GM12878 (cell line): ENCODE data around the gene KRTAP10-8. TPM values are rescaled to one million over a fixed set of nuclear protein-coding genes. Genes with fewer than 3 reads are reported as not detected.

Experiments used
- ATAC-seq: fragments of 200-7000 bp; cut with Tn5 transposase; 3 replicates; pipeline ENCODE4 v1.9.1; 2020; ENCODE audit warnings: mild to moderate bottlenecking, moderate library complexity
- BruUV-seq: library from RNA; stranded (reverse); fragments of 400-500 nt; replicated peaks from 2 replicates; lab custom pipeline; 2021; lab: Mats Ljungman, UMichigan
- CTCF ChIA-PET: fragments of 300-600 bp; sonication (Branson Sonifier 250); formaldehyde crosslinking; extraction: SDS; loops from one replicate; lab custom pipeline; 2021; ENCODE audit warnings: inconsistent platforms; lab: Yijun Ruan, JAX
- POLR2A ChIA-PET: fragments of 350-600 bp; formaldehyde crosslinking; extraction: SDS; loops from one replicate; lab custom pipeline; 2021; ENCODE audit warnings: inconsistent platforms; lab: Charles Lee
- RAD21 ChIA-PET: fragments of 300-600 bp; sonication (Branson Sonifier 250); formaldehyde crosslinking; loops from one replicate; lab custom pipeline; 2023; ENCODE audit warnings: antibody characterized with exemption; ENCODE audit not compliant: unreplicated experiment; lab: Charles Lee
- SMC1A ChIA-PET: fragments of 300-600 bp; sonication (Branson Sonifier 250); formaldehyde crosslinking; loops from one replicate; lab custom pipeline; 2023; ENCODE audit not compliant: unreplicated experiment, uncharacterized antibody; lab: Charles Lee
- DNase-seq: peaks from one replicate; pipeline ENCODE4 v3.0.0-alpha.2; 2011; ENCODE audit warnings: low read depth, low spot score
- FAIRE-seq: peaks from 3 replicates; lab custom pipeline; 2011; peaks lifted over from hg19 to GRCh38; lab: Jason Lieb, UNC
- H2AFZ ChIP-seq: 2 replicates; pipeline ENCODE4 v1.6.0; 2011; ENCODE audit warnings: low read depth, low read length, control low read depth; ENCODE audit not compliant: control insufficient read depth
- H3K27ac ChIP-seq: 2 replicates; pipeline ENCODE4 v1.5.1; 2011; ENCODE audit warnings: control low read depth; ENCODE audit not compliant: control insufficient read depth, insufficient read depth
- H3K27me3 ChIP-seq, 2 experiments: replicated peaks in 1 of 2; 2 replicates each; pipeline versions ENCODE4 v1.6.0 to v1.6.1; 2011; ENCODE audit warnings: low read length in 1 of 2; ENCODE audit not compliant: control insufficient read depth in 2 of 2, insufficient read depth in 2 of 2
- H3K36me3 ChIP-seq, 2 experiments: 2 replicates each; pipeline ENCODE4 v1.5.1; 2011; ENCODE audit warnings: low read length in 1 of 2; ENCODE audit not compliant: control insufficient read depth in 2 of 2, insufficient read depth in 2 of 2
- H3K4me1 ChIP-seq: 2 replicates; pipeline ENCODE4 v1.6.1; 2011; ENCODE audit warnings: mild to moderate bottlenecking, low read length, moderate library complexity, mixed read lengths; ENCODE audit not compliant: control insufficient read depth, insufficient read depth
- H3K4me2 ChIP-seq: 2 replicates; pipeline ENCODE4 v1.6.0; 2011; ENCODE audit warnings: control low read depth; ENCODE audit not compliant: control insufficient read depth, insufficient read depth
- H3K4me3 ChIP-seq: fragments of 200-600 bp; sonication (generic); 2 replicates; pipeline ENCODE4 v1.5.1; 2016
- H3K79me2 ChIP-seq: 2 replicates; pipeline ENCODE4 v1.6.0; 2011; ENCODE audit warnings: low read length; ENCODE audit not compliant: control insufficient read depth, insufficient read depth
- H3K9ac ChIP-seq: 2 replicates; pipeline ENCODE4 v1.8.0; 2011; ENCODE audit warnings: low read length, control low read depth, mixed read lengths; ENCODE audit not compliant: control insufficient read depth, insufficient read depth
- H3K9me3 ChIP-seq: replicated peaks from 3 replicates; pipeline ENCODE4 v1.5.1; 2011; ENCODE audit warnings: mild to moderate bottlenecking, low read length; ENCODE audit not compliant: control insufficient read depth, insufficient read depth
- H4K20me1 ChIP-seq: 2 replicates; pipeline ENCODE4 v1.6.0; 2011; ENCODE audit not compliant: control insufficient read depth, insufficient read depth
- BCLAF1 ChIP-seq: fragments of 450-650 bp; IDR thresholded peaks from 2 replicates; pipeline ENCODE4 v1.6.1; 2017; ENCODE audit warnings: antibody characterized with exemption, mild to moderate bottlenecking, moderate library complexity
- CBFB ChIP-seq: IDR thresholded peaks from 2 replicates; pipeline ENCODE4 v1.6.1; 2016; ENCODE audit warnings: antibody characterized with exemption, low read depth
- E2F8 ChIP-seq: fragments of 450-650 bp; IDR thresholded peaks from 2 replicates; pipeline ENCODE4 v1.6.1; 2018; ENCODE audit warnings: mild to moderate bottlenecking, low read depth, moderate library complexity; ENCODE audit not compliant: partially characterized antibody
- ELK1 ChIP-seq: IDR thresholded peaks from 2 replicates; pipeline ENCODE4 v1.6.1; 2012; ENCODE audit warnings: low read depth, low read length, improper control_type of control experiment
- MTA2 ChIP-seq: fragments of 450-650 bp; IDR thresholded peaks from 2 replicates; pipeline ENCODE4 v1.6.1; 2016; ENCODE audit warnings: low read depth, mild to moderate bottlenecking, moderate library complexity
- PRDM15 ChIP-seq: fragments of 450-650 bp; formaldehyde crosslinking; IDR thresholded peaks from 2 replicates; pipeline ENCODE4 v1.4.0; 2020; ENCODE audit warnings: mild to moderate bottlenecking, moderate library complexity
- SMARCA5 ChIP-seq: fragments of 450-650 bp; IDR thresholded peaks from 2 replicates; pipeline ENCODE4 v1.6.1; 2017; ENCODE audit warnings: mild to moderate bottlenecking
- STAT3 ChIP-seq: IDR thresholded peaks from 2 replicates; pipeline ENCODE4 v1.6.1; 2011; ENCODE audit warnings: low read depth, low read length, improper control_type of control experiment
- ZBTB11 ChIP-seq: fragments of 450-650 bp; formaldehyde crosslinking; IDR thresholded peaks from 2 replicates; pipeline ENCODE4 v1.5.0; 2022; ENCODE audit warnings: mild to moderate bottlenecking, missing genetic modification characterization
- ZNF384 ChIP-seq: IDR thresholded peaks from 2 replicates; pipeline ENCODE4 v1.6.1; 2012; ENCODE audit warnings: low read depth, mild to moderate bottlenecking, low read length, improper control_type of control experiment, borderline replicate concordance
- WGBS: methylation state at CpG from one replicate; pipeline ENCODE4 v1.1.6; 2016; ENCODE audit warnings: low lambda C conversion rate; ENCODE audit not compliant: insufficient replicate concordance, insufficient coverage; ENCODE audit errors: missing lambda C conversion rate; 5-methylcytosine and 5-hydroxymethylcytosine counted together
- in situ Hi-C: fragments of 300-500 bp; cut with MboI; formaldehyde crosslinking; loops from 9 replicates; pipeline ENCODE4 v1.14.3; 2018; ENCODE audit warnings: mixed read lengths
- intact Hi-C: fragments of 100-400 bp; cut with micrococcal nuclease; formaldehyde crosslinking; loops from one replicate; pipeline ENCODE4 v1.14.2; 2022; ENCODE audit not compliant: unreplicated experiment
- polyA plus RNA-seq, 11 experiments: library from polyadenylated mRNA; depleted of rRNA in 4 of 11; unstranded in 6 of 11; stranded (reverse) in 5 of 11; fragments of >200 nt; fragmentation: Nextera tagmentation in 4 of 11; fragmentation: Illumina TruSeq in 1 of 11; extraction: Ambion mirVana in 4 of 11; extraction: Trizol in 1 of 11; gene quantifications; 1 replicate in 1 of 11; 2 replicates in 10 of 11; pipeline versions ENCODE4 v1.2.1 to v1.2.3, GENCODE V29; 2011 to 2016; ENCODE audit warnings: inconsistent platforms in 2 of 11, missing spikeins in 2 of 11, low read depth in 1 of 11
- total RNA-seq, 4 experiments: library from RNA; depleted of rRNA in 3 of 4; stranded (reverse); fragments of >200 nt in 3 of 4; fragmentation: Illumina TruSeq in 1 of 4; extraction: Trizol in 1 of 4; gene quantifications; 2 replicates each; pipeline versions ENCODE4 v1.2.1 to v1.2.3, GENCODE V29; 2013 to 2021

KRTAP10-8 gene
- total and polyA plus RNA-seq, 10 of the 15 experiments (the other 5 are each of a cell fraction or from before 2014, with no cell fraction given), result not detected

GRCh38 chr21:44632067-44632466, 20.2 kb downstream of the KRTAP10-8 start:
- no peak for ATAC-seq
- Histone ChIP-seq H2AFZ (no peak overlapping the region), H3K36me3 (no peaks in the 10 kb centered on the region), H3K27me3 (no peaks in the 10 kb centered on the region), H3K79me2 (no peaks in the 10 kb centered on the region), H3K9me3 (peaks cover 9% of the 10 kb centered on the region; the same call in 1 of the 3 replicates), H3K27ac (no peak overlapping the region), H3K4me1 (no peaks in the 10 kb centered on the region), H4K20me1 (no peaks in the 10 kb centered on the region), H3K9ac (no peak overlapping the region), H3K4me3 (no peak overlapping the region), H3K4me2 (no peak overlapping the region)
- intact Hi-C loops (no loop called here), in situ Hi-C loops (no loop called here)
- BruUV-seq, result no TSS peak
- ChIA-PET POLR2A (no interaction called here), CTCF (no interaction called here), RAD21 (no interaction called here), SMC1A (no interaction called here)
- DNase-seq, result no peak
- FAIRE-seq, result no peak
- 5% methylated on average over 1 of the region's 1 CpG for WGBS
- no peak for TF ChIP-seq ZBTB11
- no peak for TF ChIP-seq ZNF384
- no peak for TF ChIP-seq MTA2
- TF ChIP-seq SMARCA5, result no peak
- no peak for TF ChIP-seq E2F8
- no peak for TF ChIP-seq ELK1
- TF ChIP-seq PRDM15 (CRISPR knock-in tag), result no peak
- no peak for TF ChIP-seq BCLAF1
- TF ChIP-seq CBFB, result no peak
- no peak for TF ChIP-seq STAT3
